Endothelial cell of umbilical vein (primary cell): ENCODE data around the gene HEYL. TPM values are rescaled to one million over a fixed set of nuclear protein-coding genes. Genes with fewer than 3 reads are reported as not detected.

Source experiments
- BruUV-seq: library from RNA; stranded (reverse); fragments of 400-500 nt; replicated peaks from 2 replicates; lab custom pipeline; 2021; lab: Mats Ljungman, UMichigan
- CTCF ChIA-PET: fragments of 300-600, 350-600 bp; sonication (Branson Sonifier 250); formaldehyde crosslinking; loops from one replicate; lab custom pipeline; 2021; ENCODE audit warnings: antibody characterized with exemption, inconsistent platforms; lab: Charles Lee
- POLR2A ChIA-PET: fragments of 300-600, 350-600 bp; sonication (Branson Sonifier 250); formaldehyde crosslinking; loops from one replicate; lab custom pipeline; 2021; ENCODE audit warnings: antibody characterized with exemption, inconsistent platforms; lab: Charles Lee
- DNase-seq: peaks from one replicate; pipeline ENCODE4 v3.0.0-alpha.2; 2011; ENCODE audit warnings: low read depth, low spot score
- FAIRE-seq: peaks from 2 replicates; lab custom pipeline; 2011; peaks lifted over from hg19 to GRCh38; lab: Jason Lieb, UNC
- H2AFZ ChIP-seq: 2 replicates; pipeline ENCODE4 v1.6.0; 2012; ENCODE audit warnings: low read depth, low read length, control low read depth, inconsistent platforms
- H3K27ac ChIP-seq: 2 replicates; pipeline ENCODE4 v1.5.1; 2011; ENCODE audit warnings: low read depth, mild to moderate bottlenecking, control low read depth, low read length, moderate library complexity; ENCODE audit not compliant: insufficient read depth
- H3K27me3 ChIP-seq, 2 experiments: 2 replicates each; pipeline versions ENCODE4 v1.6.0 to v1.6.1; 2011; ENCODE audit warnings: low read length in 2 of 2, mixed read lengths in 1 of 2; ENCODE audit not compliant: control insufficient read depth in 2 of 2, insufficient read depth in 2 of 2
- H3K36me3 ChIP-seq, 2 experiments: 2 replicates in 1 of 2; 3 replicates in 1 of 2; pipeline ENCODE4 v1.5.1; 2011; ENCODE audit warnings: low read length in 2 of 2, mild to moderate bottlenecking in 1 of 2, moderate library complexity in 1 of 2; ENCODE audit not compliant: control insufficient read depth in 2 of 2, insufficient read depth in 2 of 2; ENCODE audit errors: extremely low read depth in 1 of 2
- H3K4me1 ChIP-seq: 3 replicates; pipeline ENCODE4 v1.5.1; 2011; ENCODE audit warnings: mild to moderate bottlenecking, low read length; ENCODE audit not compliant: control insufficient read depth, insufficient read depth; ENCODE audit errors: extremely low read depth
- H3K4me2 ChIP-seq: 2 replicates; pipeline ENCODE4 v1.6.1; 2011; ENCODE audit warnings: low read length, control low read depth, mixed read lengths; ENCODE audit not compliant: insufficient read depth
- H3K4me3 ChIP-seq, 3 experiments: fragments of 200-600 bp in 1 of 3; sonication (generic), shearing (Covaris generic) in 1 of 3; replicated peaks in 1 of 3; 2 replicates each; pipeline ENCODE4 v1.5.1; 2011 to 2016; ENCODE audit warnings: control low read depth in 3 of 3, low read length in 3 of 3, mild to moderate bottlenecking in 2 of 3, inconsistent platforms in 1 of 3, low read depth in 1 of 3, moderate library complexity in 1 of 3; ENCODE audit not compliant: insufficient read depth in 1 of 3
- H3K79me2 ChIP-seq: 2 replicates; pipeline ENCODE4 v1.6.0; 2012; ENCODE audit warnings: low read length, inconsistent platforms; ENCODE audit not compliant: control insufficient read depth, insufficient read depth
- H3K9ac ChIP-seq: replicated peaks from 2 replicates; pipeline ENCODE3; 2011; ENCODE audit warnings: low read length, control low read depth; ENCODE audit not compliant: insufficient read depth; ENCODE audit errors: extremely low read depth
- H3K9me1 ChIP-seq: replicated peaks from 3 replicates; pipeline ENCODE4 v1.6.0; 2011; ENCODE audit warnings: mild to moderate bottlenecking, low read length; ENCODE audit not compliant: control insufficient read depth, insufficient read depth; ENCODE audit errors: extremely low read depth
- H3K9me3 ChIP-seq: replicated peaks from 2 replicates; pipeline ENCODE4 v1.5.1; 2012; ENCODE audit warnings: low read length, inconsistent platforms; ENCODE audit not compliant: control insufficient read depth, insufficient read depth
- H4K20me1 ChIP-seq: replicated peaks from 2 replicates; pipeline ENCODE3; 2011; ENCODE audit warnings: mild to moderate bottlenecking, low read length; ENCODE audit not compliant: control insufficient read depth, insufficient read depth; ENCODE audit errors: extremely low read depth
- EZH2 ChIP-seq: IDR thresholded peaks from 2 replicates; pipeline ENCODE4 v1.6.1; 2012; ENCODE audit warnings: borderline replicate concordance, low read depth, mild to moderate bottlenecking, moderate library complexity, low read length, inconsistent platforms; ENCODE audit not compliant: severe bottlenecking
- FOS ChIP-seq: IDR thresholded peaks from 2 replicates; pipeline ENCODE4 v1.6.1; 2011; ENCODE audit warnings: mild to moderate bottlenecking, low read length, moderate library complexity, borderline replicate concordance; ENCODE audit not compliant: insufficient read depth
- GATA2 ChIP-seq: IDR thresholded peaks from 2 replicates; pipeline ENCODE4 v1.7.0; 2011; ENCODE audit warnings: low read depth, mild to moderate bottlenecking, moderate library complexity, mixed read lengths, low read length; ENCODE audit not compliant: insufficient read length, insufficient read depth
- JUN ChIP-seq: IDR thresholded peaks from 2 replicates; pipeline ENCODE4 v1.6.1; 2011; ENCODE audit warnings: borderline replicate concordance, low read depth; ENCODE audit not compliant: insufficient read length, insufficient read depth
- MYC ChIP-seq: IDR thresholded peaks from one replicate; pipeline ENCODE4 v1.6.1; 2011; ENCODE audit warnings: mild to moderate bottlenecking, low read depth, low read length
- POLR2A ChIP-seq: IDR thresholded peaks from 2 replicates; pipeline ENCODE4 v1.6.1; 2012; ENCODE audit warnings: low read depth, mild to moderate bottlenecking, control low read depth, low read length
- POLR2AphosphoS5 ChIP-seq: IDR thresholded peaks from 2 replicates; pipeline ENCODE4 v1.6.1; 2012; ENCODE audit warnings: low read depth, mild to moderate bottlenecking, control low read depth, low read length, moderate library complexity; ENCODE audit not compliant: insufficient read depth
- dilution Hi-C: fragments of 300-500 bp; cut with MboI; formaldehyde crosslinking; loops from one replicate; pipeline ENCODE4 v1.15.0; 2019; ENCODE audit warnings: low sequenced_read_pairs; ENCODE audit not compliant: extremely low pct_ligation_motif_present
- intact Hi-C: fragments of 100-400 bp; cut with micrococcal nuclease; formaldehyde crosslinking; loops from one replicate; pipeline ENCODE4 v1.10.0; 2022
- polyA plus RNA-seq, 4 experiments: library from polyadenylated mRNA; depleted of rRNA in 3 of 4; stranded (reverse) in 3 of 4; unstranded in 1 of 4; fragments of >200 nt; gene quantifications; 2 replicates each; pipeline versions ENCODE4 v1.2.1 to v1.2.3, GENCODE V29; 2011 to 2012; ENCODE audit warnings: missing spikeins in 1 of 4
- total RNA-seq: library from RNA; stranded (reverse); gene quantifications from 2 replicates; pipeline ENCODE4 v1.2.3, GENCODE V29; 2021
- TF ChIP-seq, protein P1 (sequence below): IDR thresholded peaks from 2 replicates; pipeline ENCODE4 v1.6.1; 2011; ENCODE audit not compliant: insufficient read depth, insufficient read length
- TF ChIP-seq, protein P2 (sequence below), 2 donors: IDR thresholded peaks; 1 replicate in 1 of 2; 2 replicates in 1 of 2; pipeline ENCODE4 v1.5.1; 2011; ENCODE audit warnings: low read length in 2 of 2, mild to moderate bottlenecking in 2 of 2, moderate library complexity in 2 of 2, control low read depth in 1 of 2, inconsistent platforms in 1 of 2, low read depth in 1 of 2; ENCODE audit not compliant: insufficient read depth in 1 of 2; ENCODE audit errors: extremely low read depth in 1 of 2

The HEYL gene
- total and polyA plus RNA-seq, 2 donors (not counting 3 experiments of a cell fraction or from before 2014, with no cell fraction given), result not detected

DNA sequence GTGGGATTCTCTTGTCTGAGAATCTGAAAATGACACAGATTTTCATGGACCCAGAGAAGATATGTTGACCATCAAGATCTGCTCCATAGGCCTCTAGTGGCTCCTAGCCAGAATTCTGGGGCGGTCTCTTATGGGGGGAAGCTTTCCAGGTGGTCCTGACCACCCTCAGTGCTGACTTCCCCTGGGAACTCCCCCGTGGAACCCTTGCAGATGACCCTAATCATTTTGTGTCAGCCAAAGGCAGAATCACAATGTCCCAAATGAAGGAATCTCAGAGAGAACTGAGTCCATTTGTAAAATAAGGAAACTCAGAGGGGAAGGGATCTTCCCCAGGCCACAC lies 3.6 kb downstream of the HEYL start:
- Histone ChIP-seq H3K4me3 (no peak overlapping the region), H3K4me1 (no peaks in the 10 kb centered on the region), H4K20me1 (no peaks in the 10 kb centered on the region), H3K9me3 (no peaks in the 10 kb centered on the region), H3K9me1 (no peaks in the 10 kb centered on the region), H3K27ac (no peak overlapping the region), H3K79me2 (no peaks in the 10 kb centered on the region), H2AFZ (no peak overlapping the region), H3K36me3 (no peaks in the 10 kb centered on the region), H3K4me2 (no peak overlapping the region), H3K9ac (no peak overlapping the region), H3K27me3 (peaks cover 61 to 80% of the 10 kb centered on the region in 2 experiments)
- TF ChIP-seq, protein P1, sequence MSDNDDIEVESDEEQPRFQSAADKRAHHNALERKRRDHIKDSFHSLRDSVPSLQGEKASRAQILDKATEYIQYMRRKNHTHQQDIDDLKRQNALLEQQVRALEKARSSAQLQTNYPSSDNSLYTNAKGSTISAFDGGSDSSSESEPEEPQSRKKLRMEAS, result no peak
- TF ChIP-seq GATA2 (no peak), FOS (no peak), POLR2A (no peak), POLR2AphosphoS5 (no peak)
- DNase-seq (no peak), FAIRE-seq (no peak)
- no TSS peak for BruUV-seq
- ChIA-PET CTCF (interaction anchor here (1.6 to 3.8 kb wide), 2 partner anchors 18 to 29 kb away, joined by 5 to 19 read pairs; no protein-coding TSS in a partner anchor), POLR2A (no interaction called here)
- intact Hi-C loops (no loop called here), dilution Hi-C loops (no loop called here)

DNA sequence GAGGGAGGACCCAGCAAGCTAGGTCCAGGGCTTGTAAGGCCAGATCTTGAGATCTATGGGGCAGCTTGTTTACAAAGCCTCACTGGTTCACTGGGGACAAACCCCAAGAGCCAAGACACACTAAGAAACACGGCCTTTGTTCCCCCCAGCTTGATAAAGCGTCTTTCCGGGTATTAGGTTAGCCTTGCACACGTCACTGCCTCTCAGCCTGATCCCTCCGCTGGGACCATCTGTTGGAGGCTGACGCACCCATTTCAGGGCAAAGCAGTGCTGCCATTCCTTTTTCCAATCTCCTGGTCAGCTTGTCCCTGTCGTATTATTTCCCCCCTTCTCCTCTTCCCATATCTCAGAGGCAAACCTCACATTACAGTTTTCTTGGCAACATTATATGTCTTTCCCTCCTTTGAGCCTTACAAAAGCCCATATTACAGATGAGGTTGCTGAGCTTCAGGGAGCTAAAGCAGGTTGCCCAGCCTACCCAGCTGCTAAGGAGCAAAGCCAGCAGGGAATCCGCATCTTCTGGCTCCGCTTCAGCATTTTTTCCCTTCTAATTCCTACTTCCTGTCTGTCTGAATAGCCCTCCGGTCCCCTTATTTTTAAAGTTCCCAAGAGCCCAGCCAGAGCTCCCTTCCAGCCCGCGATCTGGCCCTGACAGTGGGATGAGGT lies 4.1 kb downstream of the HEYL start:
- H3K9me1 ChIP-seq, result no peaks in the 10 kb centered on the region
- DNase-seq, result no peak
- peaks cover 64 to 80% of the 10 kb centered on the region in 2 experiments for H3K27me3 ChIP-seq
- BruUV-seq, result no TSS peak
- no peak overlapping the region for H3K4me2 ChIP-seq
- no peaks in the 10 kb centered on the region for H3K4me1 ChIP-seq
- H3K36me3 ChIP-seq, result no peaks in the 10 kb centered on the region
- CTCF ChIA-PET, result interaction anchor here (1.0 to 3.8 kb wide), 4 partner anchors 18 to 29 kb away, joined by 3 to 19 read pairs (median 10); no protein-coding TSS in a partner anchor
- H3K4me3 ChIP-seq, result no peak overlapping the region
- TF ChIP-seq FOS (no peak), POLR2AphosphoS5 (no peak), MYC (no peak), GATA2 (no peak), JUN (no peak), EZH2 (no peak), POLR2A (no peak)
- TF ChIP-seq, protein P1, result no peak
- TF ChIP-seq, protein P2, sequence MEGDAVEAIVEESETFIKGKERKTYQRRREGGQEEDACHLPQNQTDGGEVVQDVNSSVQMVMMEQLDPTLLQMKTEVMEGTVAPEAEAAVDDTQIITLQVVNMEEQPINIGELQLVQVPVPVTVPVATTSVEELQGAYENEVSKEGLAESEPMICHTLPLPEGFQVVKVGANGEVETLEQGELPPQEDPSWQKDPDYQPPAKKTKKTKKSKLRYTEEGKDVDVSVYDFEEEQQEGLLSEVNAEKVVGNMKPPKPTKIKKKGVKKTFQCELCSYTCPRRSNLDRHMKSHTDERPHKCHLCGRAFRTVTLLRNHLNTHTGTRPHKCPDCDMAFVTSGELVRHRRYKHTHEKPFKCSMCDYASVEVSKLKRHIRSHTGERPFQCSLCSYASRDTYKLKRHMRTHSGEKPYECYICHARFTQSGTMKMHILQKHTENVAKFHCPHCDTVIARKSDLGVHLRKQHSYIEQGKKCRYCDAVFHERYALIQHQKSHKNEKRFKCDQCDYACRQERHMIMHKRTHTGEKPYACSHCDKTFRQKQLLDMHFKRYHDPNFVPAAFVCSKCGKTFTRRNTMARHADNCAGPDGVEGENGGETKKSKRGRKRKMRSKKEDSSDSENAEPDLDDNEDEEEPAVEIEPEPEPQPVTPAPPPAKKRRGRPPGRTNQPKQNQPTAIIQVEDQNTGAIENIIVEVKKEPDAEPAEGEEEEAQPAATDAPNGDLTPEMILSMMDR (IDR thresholded peaks at IDR 0.05; ENCODE audit: extremely low read depth in 1 of 2, insufficient read depth in 1 of 2, low read depth in 1 of 2, low read length in 2 of 2), result no peak
- H3K9ac ChIP-seq, result no peak overlapping the region
- POLR2A ChIA-PET, result no interaction called here
- H2AFZ ChIP-seq, result no peak overlapping the region
- no peak overlapping the region for H3K27ac ChIP-seq
- FAIRE-seq, result no peak
- H3K79me2 ChIP-seq, result no peaks in the 10 kb centered on the region
- intact Hi-C loops, result no loop called here
- H4K20me1 ChIP-seq, result no peaks in the 10 kb centered on the region
- H3K9me3 ChIP-seq, result no peaks in the 10 kb centered on the region
- dilution Hi-C loops, result no loop called here
